ENCODE results near the gene PXDN.
"Not testable (repeated sequence)": the region's sequence is repeated elsewhere in the genome, so short reads cannot be mapped to it uniquely, and the experiment has no call there.

PXDN gene

GRCh38 chr2:1634681-1635341 lies 109.5 kb downstream of the PXDN start:
- no peak for DNase-seq (ENCODE audit: low read depth, low spot score)

DNA sequence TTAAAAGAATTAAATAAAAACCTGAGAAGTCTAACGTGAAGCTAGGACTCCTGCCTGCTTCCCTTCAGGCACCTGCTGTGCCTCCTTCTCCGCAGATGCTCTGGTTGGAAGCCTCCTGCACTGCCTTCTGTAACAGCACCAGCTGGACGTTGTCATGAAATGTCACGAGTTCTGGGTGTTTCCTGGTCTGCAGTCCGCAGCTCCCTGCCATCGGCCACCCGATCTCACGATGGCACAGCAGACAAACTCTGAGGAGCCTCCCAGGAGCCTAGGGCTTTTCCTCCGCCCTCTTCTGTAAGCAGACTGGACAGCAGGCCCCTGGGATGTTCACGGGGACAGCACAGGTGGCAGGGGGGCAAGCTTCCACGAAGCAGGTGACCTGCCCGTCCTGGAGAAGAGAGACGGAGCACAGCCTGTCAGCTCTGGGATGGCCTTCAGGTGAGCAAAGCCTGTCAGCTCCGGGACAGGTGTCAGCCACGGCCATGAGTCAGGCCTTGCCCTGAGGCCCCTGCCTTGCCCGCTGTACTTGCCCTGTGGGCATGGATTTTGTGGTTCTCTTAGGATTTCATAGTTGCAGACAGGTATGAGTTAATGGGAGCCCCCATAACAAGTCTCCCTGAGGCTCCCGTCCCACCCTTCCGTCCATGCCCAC lies 110.3 kb downstream of the PXDN start:
- no peak for DNase-seq (ENCODE audit: low read depth, low spot score)

DNA sequence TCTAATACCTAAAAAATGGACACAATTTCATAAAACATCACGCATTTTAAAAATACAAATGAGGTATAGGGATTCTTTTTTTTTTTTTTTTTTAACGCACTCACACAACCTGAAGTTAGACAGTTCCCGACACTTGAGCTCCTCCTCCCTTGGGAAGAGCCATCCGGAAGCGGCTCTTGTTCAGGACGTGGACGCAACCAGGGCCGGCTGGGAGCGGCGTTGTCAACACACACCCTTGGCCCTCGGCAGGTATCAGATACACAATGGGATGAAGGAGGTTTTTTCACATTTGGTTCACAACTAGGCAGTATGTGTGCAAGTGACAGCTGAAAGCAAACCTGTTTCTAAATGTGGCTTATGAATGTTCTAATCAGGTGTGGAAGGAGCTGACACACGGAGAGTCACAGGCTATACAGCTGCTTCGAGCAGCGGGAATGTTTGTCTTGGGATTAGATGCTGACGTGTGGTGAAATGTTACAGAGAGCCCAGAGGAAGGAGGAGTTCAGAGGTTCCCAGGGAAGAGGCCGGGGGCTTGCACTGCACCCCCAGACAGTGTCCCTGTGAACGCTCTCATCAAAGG lies 111.1 kb downstream of the PXDN start:
- DNase-seq (ENCODE audit: low read depth, low spot score): no peak

GRCh38 chr2:1632510-1632909 lies 111.8 kb downstream of the PXDN start:
- DNase-seq (ENCODE audit: low read depth, low spot score): no peak

- DNase-seq (ENCODE audit: low read depth, low spot score): peak; percentile 78
These were observed 112.3 kb downstream of the PXDN start for GRCh38 chr2:1632002-1632348.

- DNase-seq (ENCODE audit: low read depth, low spot score): no peak
These were observed 112.9 kb downstream of the PXDN start for GRCh38 chr2:1631292-1632001.

DNA sequence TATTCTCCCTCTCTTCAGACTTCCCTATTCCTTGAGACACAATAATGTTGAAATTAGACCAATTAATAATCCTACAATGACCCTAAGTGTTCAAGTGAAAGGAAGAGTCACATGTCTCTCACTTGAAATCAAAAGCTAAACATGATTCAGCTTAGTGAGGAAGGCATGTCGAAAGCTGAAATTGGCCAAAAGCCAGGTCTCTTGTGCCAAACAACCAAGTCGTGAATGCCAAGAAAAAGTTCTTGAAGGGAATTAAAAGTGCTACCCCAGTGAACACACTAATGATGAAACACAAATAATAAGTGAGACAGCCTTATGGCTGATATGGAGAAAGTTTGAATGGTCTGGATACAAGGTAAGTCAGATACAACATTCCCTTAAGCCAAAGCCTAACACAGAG lies 115.4 kb downstream of the PXDN start:
- DNase-seq (ENCODE audit: low read depth, low spot score): peak; percentile 85

GRCh38 chr2:1627628-1628381 lies 116.5 kb downstream of the PXDN start:
- no peak for DNase-seq (ENCODE audit: low read depth, low spot score)

- DNase-seq (ENCODE audit: low read depth, low spot score): no peak
These were observed 118.0 kb downstream of the PXDN start for GRCh38 chr2:1626271-1626681.

GRCh38 chr2:1625281-1626001 lies 118.9 kb downstream of the PXDN start:
- peak; percentile 82 for DNase-seq (ENCODE audit: low read depth, low spot score)

- DNase-seq (ENCODE audit: low read depth, low spot score): no peak
These were observed 120.3 kb downstream of the PXDN start for GRCh38 chr2:1623906-1624445.

DNA sequence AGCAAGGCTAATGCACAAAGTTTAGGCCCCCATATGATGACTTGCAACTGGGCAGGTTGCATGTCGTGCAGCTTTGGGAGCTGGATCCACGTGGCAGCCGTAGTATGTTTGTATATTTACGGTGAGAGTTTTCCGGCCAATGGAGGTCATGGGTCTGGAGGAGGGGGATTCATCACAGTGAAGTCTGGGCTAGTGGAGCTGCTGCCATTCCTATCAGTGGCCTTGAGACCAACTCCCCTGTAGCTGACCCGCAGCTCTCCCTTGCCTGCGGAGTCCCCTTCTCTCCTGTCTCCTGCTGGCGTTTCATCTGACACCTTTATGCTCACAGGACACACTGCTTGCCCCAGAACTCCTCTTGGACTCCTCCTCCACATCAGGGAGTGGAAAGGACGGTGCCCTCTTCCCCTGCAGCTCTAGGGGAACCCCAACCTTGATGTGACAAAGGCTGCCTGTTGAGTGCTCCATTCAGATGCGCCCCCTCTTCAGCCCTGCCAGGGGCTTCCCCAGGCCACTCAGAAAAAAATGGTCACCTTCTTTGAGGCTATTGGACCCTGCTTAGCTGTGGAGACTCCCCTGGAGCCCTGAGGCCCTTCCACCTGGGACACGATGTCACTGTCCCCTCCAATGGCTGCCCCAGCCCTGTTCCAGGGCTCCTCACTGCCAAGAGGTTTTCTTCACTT lies 121.7 kb downstream of the PXDN start:
- no peak for DNase-seq (ENCODE audit: low read depth, low spot score)

DNA sequence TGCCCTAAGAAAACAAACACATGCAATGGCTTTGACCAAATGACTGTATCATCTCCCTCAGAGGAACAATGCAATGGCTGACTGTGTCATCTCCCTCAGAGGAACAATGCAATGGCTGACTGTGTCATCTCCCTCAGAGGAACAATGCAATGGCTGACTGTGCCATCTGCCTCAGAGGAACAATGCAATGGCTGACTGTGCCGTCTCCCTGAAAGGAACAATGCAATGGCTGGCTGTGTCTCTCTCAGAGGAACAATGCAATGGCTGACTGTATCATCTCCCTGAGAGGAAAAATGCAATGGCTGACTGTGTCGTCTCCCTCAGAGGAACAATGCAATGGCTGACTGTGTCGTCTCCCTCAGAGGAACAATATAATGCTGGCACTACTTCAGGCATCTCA lies 122.3 kb downstream of the PXDN start:
- not testable (repeated sequence) for DNase-seq (ENCODE audit: low read depth, low spot score)

- no peak for DNase-seq (ENCODE audit: low read depth, low spot score)
These were observed 122.8 kb downstream of the PXDN start for GRCh38 chr2:1621501-1621900.

- DNase-seq (ENCODE audit: low read depth, low spot score): no peak
These were observed 123.3 kb downstream of the PXDN start for GRCh38 chr2:1621041-1621440.

DNA sequence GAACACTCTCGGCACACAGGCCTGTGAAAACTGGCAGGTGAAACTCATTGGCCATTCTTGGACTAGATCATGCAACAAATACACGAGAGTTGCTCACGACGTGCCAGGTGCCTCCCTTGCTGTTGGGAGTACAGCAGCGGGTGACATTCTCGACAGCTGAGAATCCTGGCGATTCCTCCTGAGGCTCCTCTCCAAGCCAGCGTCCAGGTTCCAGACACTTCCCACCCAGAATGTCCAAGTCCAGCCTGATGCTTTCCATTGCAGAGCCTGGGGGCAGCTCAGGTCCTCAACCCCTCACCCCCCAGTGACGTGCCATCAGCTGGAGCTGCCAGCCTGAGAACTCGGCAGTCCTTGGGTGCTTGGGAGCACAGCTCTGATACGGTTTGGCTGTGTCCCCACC lies 124.2 kb downstream of the PXDN start:
- no peak for DNase-seq (ENCODE audit: low read depth, low spot score)

- no peak for DNase-seq (ENCODE audit: low read depth, low spot score)
These were observed 124.8 kb downstream of the PXDN start for GRCh38 chr2:1619556-1619955.

GRCh38 chr2:1618974-1619373 lies 125.3 kb downstream of the PXDN start:
- no peak for DNase-seq (ENCODE audit: low read depth, low spot score)

DNA sequence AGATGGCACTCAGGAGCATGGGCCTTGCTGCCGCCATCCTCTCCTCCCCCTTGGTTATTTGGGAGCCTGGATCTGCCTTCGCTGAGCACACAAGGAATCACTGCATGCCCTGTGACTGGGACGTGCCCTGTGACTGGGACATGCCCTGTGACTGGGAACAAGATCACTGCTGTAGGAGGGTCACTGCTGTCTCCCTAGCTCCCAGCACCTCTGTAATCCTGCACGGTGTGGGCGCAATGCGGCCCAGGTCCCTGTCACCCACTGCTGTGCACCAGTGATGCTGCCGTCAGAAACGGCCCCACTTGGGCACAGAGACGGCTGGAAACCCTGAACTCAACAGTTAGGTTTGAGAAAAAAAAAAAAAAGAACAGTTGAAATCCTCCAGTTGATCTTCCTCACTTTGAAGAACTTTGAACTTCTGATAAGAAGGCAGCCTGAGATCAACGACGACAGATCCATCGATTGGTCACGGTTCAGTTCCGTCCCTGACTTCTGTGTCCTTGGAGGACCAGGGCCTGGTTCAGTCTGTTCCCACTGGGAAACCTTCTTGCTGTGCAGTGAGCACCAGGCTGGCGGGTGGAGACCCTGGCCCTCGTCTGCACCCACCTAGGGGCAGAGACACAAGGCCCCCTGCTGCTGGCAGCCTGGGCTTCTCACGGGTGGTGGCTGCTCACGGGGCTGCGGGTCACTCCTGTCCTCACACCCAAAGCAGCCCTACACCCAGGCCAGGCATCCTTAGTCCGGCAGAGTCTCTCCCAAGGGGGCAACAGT lies 125.9 kb downstream of the PXDN start:
- no peak for DNase-seq (ENCODE audit: low read depth, low spot score)

Measured in astrocyte of the hippocampus (primary cell).